COLO668 (cell line): Measurements from ENCODE around the gene IL32.

ENCODE experiments used
- DNase-seq: peaks from one replicate; lab custom pipeline; 2025; ENCODE audit not compliant: unreplicated experiment; lab: John Stamatoyannopoulos, UW

IL32 gene

GRCh38 chr16:3088925-3089716 is 23.7 kb downstream of the IL32 start:
- no peak for DNase-seq

GRCh38 chr16:3089717-3090592 is 24.5 kb downstream of the IL32 start:
- peak; percentile 94 for DNase-seq

GRCh38 chr16:3091551-3091950 is 26.1 kb downstream of the IL32 start:
- no peak for DNase-seq

GRCh38 chr16:3092501-3092941 is 27.1 kb downstream of the IL32 start:
- no peak for DNase-seq

- DNase-seq, result peak; percentile 41
Observed at GRCh38 chr16:3094289-3095027, 29.0 kb downstream of the IL32 start.

- DNase-seq, result no peak
Observed at GRCh38 chr16:3095869-3096268, 30.4 kb downstream of the IL32 start.

- no peak for DNase-seq
Observed at GRCh38 chr16:3096362-3096761, 30.9 kb downstream of the IL32 start.

GRCh38 chr16:3097266-3097665 is 31.8 kb downstream of the IL32 start:
- DNase-seq, result no peak

GRCh38 chr16:3098459-3099394 is 33.3 kb downstream of the IL32 start, which contains the start of gene ZSCAN10:
ZSCAN10 (minus strand) TSS chr16:3099294; CDS start chr16:3092937, 6,357 bp downstream.
- no peak for DNase-seq

GRCh38 chr16:3099395-3099731 is 33.9 kb downstream of the IL32 start:
- DNase-seq, result no peak

GRCh38 chr16:3099732-3100499 is 34.5 kb downstream of the IL32 start:
- DNase-seq, result peak; percentile 94

- peak; percentile 17 for DNase-seq
Observed at GRCh38 chr16:3101018-3101840, 35.8 kb downstream of the IL32 start.

- no peak for DNase-seq
Observed at GRCh38 chr16:3101841-3102470, 36.5 kb downstream of the IL32 start.

GRCh38 chr16:3106205-3106928 is 40.9 kb downstream of the IL32 start:
- DNase-seq, result peak; percentile 96

GRCh38 chr16:3112058-3112880 is 46.8 kb downstream of the IL32 start, which contains the start of gene ZNF205:
ZNF205 (plus strand) TSS chr16:3112586; CDS start chr16:3113431, 845 bp downstream.
- peak; percentile 89 for DNase-seq

GRCh38 chr16:3112881-3113574 is 47.6 kb downstream of the IL32 start:
- DNase-seq, result no peak
